DMS53 (cell line): ENCODE data around the gene SCD5.

Experiments
- DNase-seq: peaks from one replicate; lab custom pipeline; 2025; lab: John Stamatoyannopoulos, UW

Gene SCD5

GRCh38 chr4:82589756-82590155 lies 208.8 kb downstream of the SCD5 start:
- DNase-seq = no peak

DNA sequence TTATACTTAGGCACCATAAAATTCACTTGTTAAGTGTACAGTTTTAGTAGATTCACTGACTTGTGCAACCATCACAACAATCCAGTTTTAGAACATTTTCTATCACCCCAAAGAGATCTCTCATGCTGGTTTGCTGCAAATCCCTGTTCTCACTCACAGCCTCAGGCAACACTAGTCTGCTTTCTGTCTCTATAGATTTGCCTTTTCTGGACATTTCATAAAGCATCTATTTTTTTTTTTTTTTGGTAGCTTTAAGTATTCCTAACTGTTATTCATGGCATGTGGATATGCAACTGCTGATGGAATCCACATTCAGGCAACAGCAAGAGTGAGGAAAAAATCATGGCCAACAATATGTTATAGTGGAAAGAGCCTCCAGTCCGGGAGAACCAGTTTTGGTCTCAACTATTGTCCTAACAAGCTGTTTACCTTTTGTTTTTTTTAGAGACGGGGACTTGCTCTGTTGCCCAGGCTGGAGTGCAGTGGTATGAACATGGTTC lies 209.8 kb downstream of the SCD5 start:
- no peak for DNase-seq

DNA sequence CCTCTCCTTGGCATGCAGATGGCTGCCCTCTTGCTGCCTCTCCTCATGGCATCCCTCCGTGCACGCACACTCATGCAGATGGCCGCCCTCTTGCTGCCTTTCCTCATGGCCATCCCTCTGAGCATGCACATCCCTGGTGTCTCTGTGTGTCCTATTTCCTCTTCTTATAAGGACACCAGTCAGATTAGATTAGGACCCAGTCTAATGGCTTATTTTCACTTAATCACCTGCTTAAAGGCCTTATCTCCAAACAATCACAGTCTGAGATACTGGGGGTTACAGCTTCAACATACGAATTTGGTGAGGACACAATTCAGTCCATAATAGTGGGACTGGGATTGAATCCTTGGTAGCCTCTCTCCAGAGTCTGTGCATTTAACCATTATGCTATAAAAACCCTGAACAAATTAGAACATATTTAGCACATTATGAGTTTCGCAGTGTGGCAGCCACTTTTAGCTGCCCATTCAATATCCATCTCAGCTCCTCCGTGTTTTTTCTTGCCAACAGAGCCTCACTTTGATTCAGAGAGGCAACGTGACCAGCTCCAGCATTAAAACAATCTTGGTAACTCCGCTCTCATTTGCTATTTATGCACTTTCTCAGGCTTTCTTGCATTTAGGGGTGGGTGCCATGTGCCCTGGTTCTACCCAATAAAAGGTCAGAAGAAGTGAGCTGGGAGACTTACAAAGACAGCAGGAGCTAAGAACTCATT lies 210.6 kb downstream of the SCD5 start:
- no peak for DNase-seq

DNA sequence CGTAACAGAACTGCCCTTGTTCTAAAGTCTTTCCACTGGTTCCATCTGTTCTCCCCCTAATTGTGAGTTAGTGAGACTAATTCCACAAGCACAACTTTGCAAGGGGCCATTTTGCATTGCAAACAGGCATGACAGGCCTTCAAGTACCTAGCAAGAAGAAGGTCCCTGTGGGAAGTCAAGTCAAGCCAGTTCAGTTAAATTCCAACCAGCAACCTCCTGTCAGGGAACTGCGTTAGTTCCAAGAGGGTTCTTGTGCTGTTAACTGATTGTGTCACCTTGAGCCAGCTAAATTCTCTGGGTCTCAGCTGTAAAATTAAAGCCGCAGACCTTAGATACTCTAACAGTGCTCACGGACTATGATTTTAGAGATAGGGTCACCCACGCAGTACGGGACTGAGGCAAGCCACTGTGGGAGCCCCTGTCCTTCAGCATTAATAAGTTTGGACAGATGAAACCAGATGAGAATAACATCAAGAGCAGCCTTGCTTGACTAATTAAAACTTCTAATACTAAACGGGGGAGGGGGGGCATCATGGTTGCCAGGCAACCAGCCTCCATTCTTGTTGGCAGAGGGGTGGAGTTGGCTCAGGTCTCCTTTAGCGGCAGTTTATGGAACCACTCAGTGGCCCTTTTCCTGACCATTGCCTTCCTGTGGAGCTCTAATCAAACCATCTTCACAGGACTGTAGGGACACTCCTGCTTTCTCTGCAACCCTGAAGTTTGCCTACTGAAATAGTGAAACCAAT lies 212.7 kb downstream of the SCD5 start:
- DNase-seq = no peak

- DNase-seq = no peak
These were observed 213.7 kb downstream of the SCD5 start for GRCh38 chr4:82584931-82585330.

DNA sequence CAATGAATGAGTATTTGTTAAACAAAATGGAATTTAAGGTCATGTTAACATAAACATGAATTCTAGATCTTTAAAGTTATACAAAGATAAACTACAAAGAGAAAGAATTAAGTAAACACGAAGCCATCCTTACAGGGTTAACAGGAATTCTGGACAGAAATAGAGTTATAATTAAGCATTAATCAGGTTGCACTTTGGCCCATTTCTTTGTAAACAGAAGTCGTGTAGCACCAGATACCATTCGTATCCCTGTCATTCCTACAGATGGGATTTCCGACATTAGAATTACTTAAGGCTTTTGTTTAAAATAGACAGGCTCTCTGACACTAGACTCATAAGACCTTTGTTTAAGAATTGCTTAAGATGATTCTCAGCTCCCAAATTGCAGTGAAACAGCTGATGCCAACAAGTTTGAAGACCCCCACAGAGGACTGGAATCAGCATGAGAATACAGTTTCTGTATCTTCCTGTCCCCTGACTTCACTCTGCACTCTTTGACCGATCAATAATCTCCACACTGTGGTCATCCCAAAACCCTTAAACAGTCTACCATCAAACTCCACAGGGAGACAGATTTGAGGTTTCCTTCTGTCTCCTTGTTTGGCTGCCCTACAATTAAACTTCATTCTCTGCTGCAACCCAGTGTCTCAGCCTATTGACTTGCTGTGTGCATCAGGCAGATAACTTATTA lies 214.6 kb downstream of the SCD5 start:
- DNase-seq = no peak

- DNase-seq = no peak
These were observed 218.7 kb downstream of the SCD5 start for GRCh38 chr4:82579932-82580331.
